ENCODE data around the gene TRAIP.

GRCh38 chr3:49805367-49805782 lies 51.0 kb downstream of the TRAIP start:
- TF ChIP-seq, protein P1, sequence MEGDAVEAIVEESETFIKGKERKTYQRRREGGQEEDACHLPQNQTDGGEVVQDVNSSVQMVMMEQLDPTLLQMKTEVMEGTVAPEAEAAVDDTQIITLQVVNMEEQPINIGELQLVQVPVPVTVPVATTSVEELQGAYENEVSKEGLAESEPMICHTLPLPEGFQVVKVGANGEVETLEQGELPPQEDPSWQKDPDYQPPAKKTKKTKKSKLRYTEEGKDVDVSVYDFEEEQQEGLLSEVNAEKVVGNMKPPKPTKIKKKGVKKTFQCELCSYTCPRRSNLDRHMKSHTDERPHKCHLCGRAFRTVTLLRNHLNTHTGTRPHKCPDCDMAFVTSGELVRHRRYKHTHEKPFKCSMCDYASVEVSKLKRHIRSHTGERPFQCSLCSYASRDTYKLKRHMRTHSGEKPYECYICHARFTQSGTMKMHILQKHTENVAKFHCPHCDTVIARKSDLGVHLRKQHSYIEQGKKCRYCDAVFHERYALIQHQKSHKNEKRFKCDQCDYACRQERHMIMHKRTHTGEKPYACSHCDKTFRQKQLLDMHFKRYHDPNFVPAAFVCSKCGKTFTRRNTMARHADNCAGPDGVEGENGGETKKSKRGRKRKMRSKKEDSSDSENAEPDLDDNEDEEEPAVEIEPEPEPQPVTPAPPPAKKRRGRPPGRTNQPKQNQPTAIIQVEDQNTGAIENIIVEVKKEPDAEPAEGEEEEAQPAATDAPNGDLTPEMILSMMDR (IDR thresholded peaks at IDR 0.05; ENCODE audit: low read length), result no peak
- no peak for TF ChIP-seq EZH2 (IDR thresholded peaks at IDR 0.05; ENCODE audit: borderline replicate concordance, low read length)

Data from OCI-LY1 (cell line).